Gastrocnemius medialis (tissue), 4 donors: Measurements from ENCODE around the gene CCDC154.

Experiments
- POLR2A ChIP-seq, 2 donors: fragments of 450-650 bp; IDR thresholded peaks; one replicate each; pipeline ENCODE4 v1.6.1; 2017; ENCODE audit warnings: antibody characterized with exemption in 2 of 2, mild to moderate bottlenecking in 2 of 2, moderate library complexity in 2 of 2
- TF ChIP-seq, protein P1 (sequence below), 5 experiments: fragments of 450-650 bp in 3 of 5; fragments of 200-600 bp in 2 of 5; sonication (generic) in 2 of 5; IDR thresholded peaks in 4 of 5; conservative IDR thresholded peaks in 1 of 5; 1 replicate in 4 of 5; 2 replicates in 1 of 5; pipeline ENCODE4 v1.5.1; 2016 to 2019; ENCODE audit warnings: antibody characterized with exemption in 5 of 5, mild to moderate bottlenecking in 3 of 5, moderate library complexity in 3 of 5

- TF ChIP-seq, protein P1, sequence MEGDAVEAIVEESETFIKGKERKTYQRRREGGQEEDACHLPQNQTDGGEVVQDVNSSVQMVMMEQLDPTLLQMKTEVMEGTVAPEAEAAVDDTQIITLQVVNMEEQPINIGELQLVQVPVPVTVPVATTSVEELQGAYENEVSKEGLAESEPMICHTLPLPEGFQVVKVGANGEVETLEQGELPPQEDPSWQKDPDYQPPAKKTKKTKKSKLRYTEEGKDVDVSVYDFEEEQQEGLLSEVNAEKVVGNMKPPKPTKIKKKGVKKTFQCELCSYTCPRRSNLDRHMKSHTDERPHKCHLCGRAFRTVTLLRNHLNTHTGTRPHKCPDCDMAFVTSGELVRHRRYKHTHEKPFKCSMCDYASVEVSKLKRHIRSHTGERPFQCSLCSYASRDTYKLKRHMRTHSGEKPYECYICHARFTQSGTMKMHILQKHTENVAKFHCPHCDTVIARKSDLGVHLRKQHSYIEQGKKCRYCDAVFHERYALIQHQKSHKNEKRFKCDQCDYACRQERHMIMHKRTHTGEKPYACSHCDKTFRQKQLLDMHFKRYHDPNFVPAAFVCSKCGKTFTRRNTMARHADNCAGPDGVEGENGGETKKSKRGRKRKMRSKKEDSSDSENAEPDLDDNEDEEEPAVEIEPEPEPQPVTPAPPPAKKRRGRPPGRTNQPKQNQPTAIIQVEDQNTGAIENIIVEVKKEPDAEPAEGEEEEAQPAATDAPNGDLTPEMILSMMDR (IDR thresholded peaks at IDR 0.05 in 4 of 5, conservative IDR thresholded peaks at IDR 0.05 in 1 of 5): no peak
- no peak for TF ChIP-seq POLR2A (IDR thresholded peaks at IDR 0.05)
Measured at GRCh38 chr16:1401061-1401757, 43.1 kb downstream of the CCDC154 start.
